Peyer's patch (tissue), 4 donors: Measurements from ENCODE around the gene FAM219A. TPM values are rescaled to one million over a fixed set of nuclear protein-coding genes. Genes with fewer than 3 reads are reported as not detected.

Experiments
- DNase-seq, 3 donors: peaks; one replicate each; pipeline ENCODE4 v3.0.0-alpha.2; 2017 to 2019
- H3K27ac ChIP-seq, 4 donors: fragments of 200-600 bp; sonication (generic); one replicate each; pipeline ENCODE4 v1.5.1; 2016 to 2019
- H3K27me3 ChIP-seq, 2 donors: fragments of 200-600 bp; sonication (generic); one replicate each; pipeline ENCODE4 v1.5.1; 2019
- H3K36me3 ChIP-seq, 3 donors: fragments of 200-600 bp; sonication (generic); one replicate each; pipeline ENCODE4 v1.5.1; 2016 to 2019
- H3K4me1 ChIP-seq, 4 donors: fragments of 200-600 bp; sonication (generic); one replicate each; pipeline ENCODE4 v1.5.1; 2016 to 2019
- H3K4me3 ChIP-seq, 4 donors: fragments of 200-600 bp; sonication (generic); 1 replicate in 3 of 4; 2 replicates in 1 of 4; pipeline ENCODE4 v1.5.1; 2016 to 2019; ENCODE audit warnings: mild to moderate bottlenecking in 1 of 4
- H3K9me3 ChIP-seq, 4 donors: fragments of 200-600 bp; sonication (generic); one replicate each; pipeline ENCODE4 v1.5.1; 2016 to 2019; ENCODE audit warnings: mild to moderate bottlenecking in 1 of 4
- CTCF ChIP-seq, 6 experiments: fragments of 450-650 bp in 4 of 6; fragments of 200-600 bp in 2 of 6; sonication (generic) in 1 of 6; IDR thresholded peaks; one replicate each; pipeline ENCODE4 v1.5.1; 2017 to 2019; ENCODE audit warnings: antibody characterized with exemption in 6 of 6, mild to moderate bottlenecking in 3 of 6, moderate library complexity in 1 of 6
- POLR2A ChIP-seq, 2 donors: fragments of 450-650 bp; IDR thresholded peaks; one replicate each; pipeline ENCODE4 v1.5.1; 2017; ENCODE audit warnings: antibody characterized with exemption in 2 of 2, mild to moderate bottlenecking in 2 of 2, moderate library complexity in 2 of 2
- total RNA-seq, 4 donors: library from RNA; depleted of rRNA; stranded (reverse); fragments of >200 nt; gene quantifications; one replicate each; pipeline ENCODE4 v1.1.0, GENCODE V29; 2016

Gene FAM219A
- total RNA-seq, 4 donors from 2014 or later: 6.0 to 13.2 (median 9.5) TPM

GRCh38 chr9:34384368-34385165, 73.8 kb downstream of the FAM219A start:
- Histone ChIP-seq H3K27ac (peak overlapping the region in 1 of 4 donors; percentile 77), H3K36me3 (no peaks in the 10 kb centered on the region), H3K4me3 (no peak overlapping the region), H3K4me1 (peaks cover 7 to 18% (median 11%) of the 10 kb centered on the region in 4 donors), H3K9me3 (no peaks in the 10 kb centered on the region), H3K27me3 (no peaks in the 10 kb centered on the region)
- TF ChIP-seq CTCF (IDR thresholded peaks at IDR 0.05): no peak
- no peak for TF ChIP-seq POLR2A (IDR thresholded peaks at IDR 0.05)
- no peak for DNase-seq

GRCh38 chr9:34383904-34384303, 74.5 kb downstream of the FAM219A start:
- Histone ChIP-seq H3K9me3 (no peaks in the 10 kb centered on the region), H3K36me3 (no peaks in the 10 kb centered on the region), H3K4me1 (peaks cover 7 to 19% (median 12%) of the 10 kb centered on the region in 4 donors), H3K27me3 (no peaks in the 10 kb centered on the region), H3K4me3 (no peak overlapping the region), H3K27ac (peak overlapping the region in 2 of 4 donors; percentile 56 to 77)
- no peak for DNase-seq
- TF ChIP-seq POLR2A (IDR thresholded peaks at IDR 0.05) (no peak), CTCF (IDR thresholded peaks at IDR 0.05) (no peak)

- H3K9me3 ChIP-seq: no peaks in the 10 kb centered on the region
- H3K27ac ChIP-seq: peak overlapping the region in 2 of 4 donors; percentile 56 to 77
- DNase-seq: no peak
- H3K27me3 ChIP-seq: no peaks in the 10 kb centered on the region
- no peaks in the 10 kb centered on the region for H3K36me3 ChIP-seq
- no peak overlapping the region for H3K4me3 ChIP-seq
- no peak for TF ChIP-seq POLR2A (IDR thresholded peaks at IDR 0.05)
- TF ChIP-seq CTCF (IDR thresholded peaks at IDR 0.05): no peak
- H3K4me1 ChIP-seq: peaks cover 7 to 19% (median 12%) of the 10 kb centered on the region in 4 donors
Observed at GRCh38 chr9:34382879-34383278, 75.5 kb downstream of the FAM219A start.

GRCh38 chr9:34382054-34382453, 76.3 kb downstream of the FAM219A start:
- peak overlapping the region in 2 of 4 donors; percentile 81 to 85 for H3K27ac ChIP-seq
- H3K36me3 ChIP-seq: no peaks in the 10 kb centered on the region
- no peak for DNase-seq
- no peaks in the 10 kb centered on the region for H3K9me3 ChIP-seq
- no peak for TF ChIP-seq POLR2A (IDR thresholded peaks at IDR 0.05)
- TF ChIP-seq CTCF (IDR thresholded peaks at IDR 0.05): no peak
- H3K4me3 ChIP-seq: peak overlapping the region in 1 of 4 donors; percentile 61
- H3K27me3 ChIP-seq: no peaks in the 10 kb centered on the region
- peaks cover 7 to 23% (median 15%) of the 10 kb centered on the region in 4 donors for H3K4me1 ChIP-seq

- peak in 2 of 3 donors; percentile 68 to 78 for DNase-seq
- Histone ChIP-seq H3K9me3 (no peaks in the 10 kb centered on the region), H3K4me3 (peak overlapping the region; percentile 42 to 61 (median 54)), H3K4me1 (peaks cover 7 to 23% (median 15%) of the 10 kb centered on the region in 4 donors), H3K27ac (peak overlapping the region; percentile 41 to 85 (median 68)), H3K27me3 (no peaks in the 10 kb centered on the region), H3K36me3 (no peaks in the 10 kb centered on the region)
- no peak for TF ChIP-seq CTCF (IDR thresholded peaks at IDR 0.05)
- no peak for TF ChIP-seq POLR2A (IDR thresholded peaks at IDR 0.05)
Observed at GRCh38 chr9:34381323-34381722, 77.0 kb downstream of the FAM219A start.
